KMS-11 (cell line): ENCODE data around the gene SETD7.

ENCODE experiments used
- H2AFZ ChIP-seq: fragments of 200-600 bp; sonication (generic); 2 replicates; pipeline ENCODE4 v1.6.1; 2016; ENCODE audit warnings: antibody characterized with exemption, mixed run types, low read depth
- H3K27ac ChIP-seq: fragments of 200-600 bp; sonication (generic); 2 replicates; pipeline ENCODE4 v1.6.1; 2016; ENCODE audit warnings: mild to moderate bottlenecking, mixed run types
- H3K27me3 ChIP-seq: fragments of 200-600 bp; sonication (generic); 2 replicates; pipeline ENCODE4 v1.6.1; 2017; ENCODE audit warnings: mild to moderate bottlenecking, low read depth, mixed run types, moderate library complexity; ENCODE audit not compliant: insufficient read depth
- H3K36me3 ChIP-seq: fragments of 200-600 bp; sonication (generic); 2 replicates; pipeline ENCODE4 v1.6.1; 2017; ENCODE audit warnings: mild to moderate bottlenecking, mixed run types; ENCODE audit not compliant: insufficient read depth
- H3K4me1 ChIP-seq: fragments of 200-600 bp; sonication (generic); 2 replicates; pipeline ENCODE4 v1.6.1; 2016; ENCODE audit warnings: mild to moderate bottlenecking, low read depth, mixed run types; ENCODE audit not compliant: poor library complexity, severe bottlenecking
- H3K4me2 ChIP-seq: fragments of 200-600 bp; sonication (generic); 2 replicates; pipeline ENCODE4 v1.7.0; 2016; ENCODE audit warnings: mild to moderate bottlenecking, mixed run types
- H3K4me3 ChIP-seq: fragments of 200-600 bp; sonication (generic); IDR thresholded peaks from 2 replicates; pipeline ENCODE4 v1.6.1; 2017; ENCODE audit warnings: low read depth, low read length, mixed read lengths; ENCODE audit not compliant: insufficient read depth
- H3K79me2 ChIP-seq: fragments of 200-600 bp; sonication (generic); 2 replicates; pipeline ENCODE4 v1.6.1; 2016; ENCODE audit warnings: low read depth, mixed run types; ENCODE audit not compliant: insufficient read depth
- H3K9ac ChIP-seq: fragments of 200-600 bp; sonication (generic); 2 replicates; pipeline ENCODE4 v1.6.1; 2016; ENCODE audit warnings: mild to moderate bottlenecking, mixed run types
- H4K20me1 ChIP-seq: fragments of 200-600 bp; sonication (generic); 2 replicates; pipeline ENCODE4 v1.6.1; 2016; ENCODE audit warnings: mild to moderate bottlenecking, mixed run types; ENCODE audit not compliant: insufficient read depth
- CTCF ChIP-seq: fragments of 200-600 bp; sonication (generic); conservative IDR thresholded peaks from 2 replicates; pipeline ENCODE4 v1.6.1; 2017; ENCODE audit warnings: low read depth, mild to moderate bottlenecking, antibody characterized with exemption, low read length, moderate library complexity, mixed read lengths

SETD7 gene

GRCh38 chr4:139515531-139515958 is 40.5 kb downstream of the SETD7 start:
- H3K79me2 ChIP-seq = no peaks in the 10 kb centered on the region
- H3K4me2 ChIP-seq = no peak overlapping the region
- H3K27me3 ChIP-seq = no peaks in the 10 kb centered on the region
- H3K9ac ChIP-seq = no peak overlapping the region
- TF ChIP-seq CTCF = no peak
- no peaks in the 10 kb centered on the region for H3K36me3 ChIP-seq
- no peaks in the 10 kb centered on the region for H4K20me1 ChIP-seq
- H3K4me1 ChIP-seq = peaks cover 7% of the 10 kb centered on the region
- H2AFZ ChIP-seq = no peak overlapping the region
- no peak overlapping the region for H3K4me3 ChIP-seq
- H3K27ac ChIP-seq = no peak overlapping the region

GRCh38 chr4:139514382-139515059 is 41.5 kb downstream of the SETD7 start:
- Histone ChIP-seq H3K4me3 (no peak overlapping the region), H3K27ac (no peak overlapping the region), H3K36me3 (no peaks in the 10 kb centered on the region)

GRCh38 chr4:139511320-139511719 is 44.7 kb downstream of the SETD7 start:
- Histone ChIP-seq H3K9ac (no peak overlapping the region), H2AFZ (no peak overlapping the region), H3K27ac (no peak overlapping the region), H3K36me3 (0 out of 2 replicates have a peak, but pooled peaks cover 3% of the 10 kb centered on the region), H3K27me3 (no peaks in the 10 kb centered on the region), H4K20me1 (no peaks in the 10 kb centered on the region), H3K4me3 (no peak overlapping the region), H3K79me2 (no peaks in the 10 kb centered on the region), H3K4me1 (no peaks in the 10 kb centered on the region), H3K4me2 (no peak overlapping the region)
- TF ChIP-seq CTCF = no peak

More at GRCh38 chr4:139514382-139515059, 41.5 kb downstream of the SETD7 start:
- H3K79me2 ChIP-seq = no peaks in the 10 kb centered on the region
- H3K9ac ChIP-seq = no peak overlapping the region
- no peaks in the 10 kb centered on the region for H4K20me1 ChIP-seq
- no peak overlapping the region for H3K4me2 ChIP-seq
- no peak for TF ChIP-seq CTCF
- H3K4me1 ChIP-seq = no peaks in the 10 kb centered on the region
- no peak overlapping the region for H2AFZ ChIP-seq
- no peaks in the 10 kb centered on the region for H3K27me3 ChIP-seq

- Histone ChIP-seq H3K27me3 (no peaks in the 10 kb centered on the region), H3K4me1 (no peaks in the 10 kb centered on the region), H3K27ac (no peak overlapping the region), H3K9ac (no peak overlapping the region), H3K79me2 (no peaks in the 10 kb centered on the region), H3K36me3 (0 out of 2 replicates have a peak, but pooled peaks cover 3% of the 10 kb centered on the region), H3K4me3 (no peak overlapping the region), H3K4me2 (no peak overlapping the region), H2AFZ (no peak overlapping the region), H4K20me1 (no peaks in the 10 kb centered on the region)
- peak; percentile 47; the same call in 1 of the 2 replicates for TF ChIP-seq CTCF
These were observed 46.1 kb downstream of the SETD7 start for GRCh38 chr4:139509727-139510410.
